ENCODE results near the gene CCDC81.

Gene CCDC81

GRCh38 chr11:86438685-86439084 lies 64.0 kb downstream of the CCDC81 start:
- Histone ChIP-seq H3K9ac (ENCODE audit: low read depth, low read length) (no peak overlapping the region), H3K36me3 (ENCODE audit: insufficient read depth, low read length) (no peaks in the 10 kb centered on the region), H3K4me1 (ENCODE audit: insufficient read depth, low read length) (0 out of 2 replicates have a peak, but pooled peaks cover 3% of the 10 kb centered on the region), H3K9me3 (ENCODE audit: control insufficient read depth, insufficient read depth, low read length) (no peaks in the 10 kb centered on the region)

- Histone ChIP-seq H3K9me3 (ENCODE audit: control insufficient read depth, insufficient read depth, low read length) (no peaks in the 10 kb centered on the region), H3K4me1 (ENCODE audit: insufficient read depth, low read length) (0 out of 2 replicates have a peak, but pooled peaks cover 3% of the 10 kb centered on the region), H3K9ac (ENCODE audit: low read depth, low read length) (no peak overlapping the region), H3K36me3 (ENCODE audit: insufficient read depth, low read length) (no peaks in the 10 kb centered on the region)
These were observed 65.6 kb downstream of the CCDC81 start for GRCh38 chr11:86440305-86440716.

- Histone ChIP-seq H3K36me3 (ENCODE audit: insufficient read depth, low read length) (no peaks in the 10 kb centered on the region), H3K4me1 (ENCODE audit: insufficient read depth, low read length) (0 out of 2 replicates have a peak, but pooled peaks cover 3% of the 10 kb centered on the region), H3K9ac (ENCODE audit: low read depth, low read length) (no peak overlapping the region), H3K9me3 (ENCODE audit: control insufficient read depth, insufficient read depth, low read length) (no peaks in the 10 kb centered on the region)
These were observed 66.2 kb downstream of the CCDC81 start for GRCh38 chr11:86440843-86441242.

GRCh38 chr11:86442420-86442819 lies 67.7 kb downstream of the CCDC81 start:
- Histone ChIP-seq H3K9me3 (ENCODE audit: control insufficient read depth, insufficient read depth, low read length) (no peaks in the 10 kb centered on the region), H3K36me3 (ENCODE audit: insufficient read depth, low read length) (no peaks in the 10 kb centered on the region), H3K4me1 (ENCODE audit: insufficient read depth, low read length) (0 out of 2 replicates have a peak, but pooled peaks cover 3% of the 10 kb centered on the region), H3K9ac (ENCODE audit: low read depth, low read length) (no peak overlapping the region)

- Histone ChIP-seq H3K9ac (ENCODE audit: low read depth, low read length) (no peak overlapping the region), H3K9me3 (ENCODE audit: control insufficient read depth, insufficient read depth, low read length) (no peaks in the 10 kb centered on the region), H3K4me1 (ENCODE audit: insufficient read depth, low read length) (0 out of 2 replicates have a peak, but pooled peaks cover 3% of the 10 kb centered on the region), H3K36me3 (ENCODE audit: insufficient read depth, low read length) (no peaks in the 10 kb centered on the region)
These were observed 68.1 kb downstream of the CCDC81 start for GRCh38 chr11:86442827-86443226.

- Histone ChIP-seq H3K9me3 (ENCODE audit: control insufficient read depth, insufficient read depth, low read length) (no peaks in the 10 kb centered on the region), H3K4me1 (ENCODE audit: insufficient read depth, low read length) (0 out of 2 replicates have a peak, but pooled peaks cover 3% of the 10 kb centered on the region), H3K9ac (ENCODE audit: low read depth, low read length) (no peak overlapping the region), H3K36me3 (ENCODE audit: insufficient read depth, low read length) (no peaks in the 10 kb centered on the region)
These were observed 68.7 kb downstream of the CCDC81 start for GRCh38 chr11:86443415-86443814.

GRCh38 chr11:86444981-86445380 lies 70.3 kb downstream of the CCDC81 start:
- H3K9ac ChIP-seq (ENCODE audit: low read depth, low read length): no peak overlapping the region
- H3K36me3 ChIP-seq (ENCODE audit: insufficient read depth, low read length): no peaks in the 10 kb centered on the region
- no peaks in the 10 kb centered on the region for H3K9me3 ChIP-seq (ENCODE audit: control insufficient read depth, insufficient read depth, low read length)
- H3K4me1 ChIP-seq (ENCODE audit: insufficient read depth, low read length): no peaks in the 10 kb centered on the region

GRCh38 chr11:86446163-86446923 lies 71.7 kb downstream of the CCDC81 start:
- H3K9ac ChIP-seq (ENCODE audit: low read depth, low read length): no peak overlapping the region
- no peaks in the 10 kb centered on the region for H3K4me1 ChIP-seq (ENCODE audit: insufficient read depth, low read length)
- H3K9me3 ChIP-seq (ENCODE audit: control insufficient read depth, insufficient read depth, low read length): no peaks in the 10 kb centered on the region

GRCh38 chr11:86446924-86447285 lies 72.2 kb downstream of the CCDC81 start:
- no peaks in the 10 kb centered on the region for H3K4me1 ChIP-seq (ENCODE audit: insufficient read depth, low read length)
- H3K9ac ChIP-seq (ENCODE audit: low read depth, low read length): no peak overlapping the region
- no peaks in the 10 kb centered on the region for H3K36me3 ChIP-seq (ENCODE audit: insufficient read depth, low read length)
- no peaks in the 10 kb centered on the region for H3K9me3 ChIP-seq (ENCODE audit: control insufficient read depth, insufficient read depth, low read length)

More at GRCh38 chr11:86446163-86446923, 71.7 kb downstream of the CCDC81 start:
- H3K36me3 ChIP-seq (ENCODE audit: insufficient read depth, low read length): no peaks in the 10 kb centered on the region

GRCh38 chr11:86447763-86448480 lies 73.2 kb downstream of the CCDC81 start:
- Histone ChIP-seq H3K4me1 (ENCODE audit: insufficient read depth, low read length) (no peaks in the 10 kb centered on the region), H3K36me3 (ENCODE audit: insufficient read depth, low read length) (no peaks in the 10 kb centered on the region), H3K9ac (ENCODE audit: low read depth, low read length) (no peak overlapping the region), H3K9me3 (ENCODE audit: control insufficient read depth, insufficient read depth, low read length) (no peaks in the 10 kb centered on the region)

- H3K4me1 ChIP-seq (ENCODE audit: insufficient read depth, low read length): no peaks in the 10 kb centered on the region
- H3K9me3 ChIP-seq (ENCODE audit: control insufficient read depth, insufficient read depth, low read length): no peaks in the 10 kb centered on the region
- H3K36me3 ChIP-seq (ENCODE audit: insufficient read depth, low read length): no peaks in the 10 kb centered on the region
- H3K9ac ChIP-seq (ENCODE audit: low read depth, low read length): no peak overlapping the region
These were observed 75.4 kb downstream of the CCDC81 start for GRCh38 chr11:86449993-86450629.

- no peaks in the 10 kb centered on the region for H3K9me3 ChIP-seq (ENCODE audit: control insufficient read depth, insufficient read depth, low read length)
- no peaks in the 10 kb centered on the region for H3K36me3 ChIP-seq (ENCODE audit: insufficient read depth, low read length)
- H3K9ac ChIP-seq (ENCODE audit: low read depth, low read length): no peak overlapping the region
- no peaks in the 10 kb centered on the region; the same call in 1 of the 2 replicates for H3K4me1 ChIP-seq (ENCODE audit: insufficient read depth, low read length)
These were observed 78.8 kb downstream of the CCDC81 start for GRCh38 chr11:86453290-86454030.

GRCh38 chr11:86456075-86456939 lies 81.6 kb downstream of the CCDC81 start:
- H3K4me1 ChIP-seq (ENCODE audit: insufficient read depth, low read length): peaks cover 13% of the 10 kb centered on the region
- H3K9ac ChIP-seq (ENCODE audit: low read depth, low read length): no peak overlapping the region
- no peaks in the 10 kb centered on the region for H3K36me3 ChIP-seq (ENCODE audit: insufficient read depth, low read length)
- H3K9me3 ChIP-seq (ENCODE audit: control insufficient read depth, insufficient read depth, low read length): no peaks in the 10 kb centered on the region

All from ES-I3 (cell line).